ENCODE results near the gene TSHZ1.

Gene TSHZ1

GRCh38 chr18:75255094-75255493, 44.5 kb downstream of the TSHZ1 start:
- H3K27me3 ChIP-seq (ENCODE audit: control insufficient read depth, insufficient read depth, low read length): no peaks in the 10 kb centered on the region
- no peak overlapping the region for H3K9ac ChIP-seq (ENCODE audit: low read depth, low read length)
- H3K4me3 ChIP-seq (ENCODE audit: low read length): no peak overlapping the region
- H3K36me3 ChIP-seq (ENCODE audit: insufficient read depth, low read length): no peaks in the 10 kb centered on the region
- no peak overlapping the region for H3K4me2 ChIP-seq (ENCODE audit: low read length)
- H3K9me3 ChIP-seq (replicated peaks; ENCODE audit: low read length): no peaks in the 10 kb centered on the region
- peaks cover 21% of the 10 kb centered on the region for H3K4me1 ChIP-seq (ENCODE audit: control insufficient read depth, insufficient read depth, low read length)

GRCh38 chr18:75256376-75256775, 45.8 kb downstream of the TSHZ1 start:
- Histone ChIP-seq H3K9ac (ENCODE audit: low read depth, low read length) (no peak overlapping the region), H3K9me3 (replicated peaks; ENCODE audit: low read length) (no peaks in the 10 kb centered on the region), H3K27me3 (ENCODE audit: control insufficient read depth, insufficient read depth, low read length) (no peaks in the 10 kb centered on the region), H3K4me3 (ENCODE audit: low read length) (no peak overlapping the region), H3K36me3 (ENCODE audit: insufficient read depth, low read length) (no peaks in the 10 kb centered on the region), H3K4me2 (ENCODE audit: low read length) (no peak overlapping the region), H3K4me1 (ENCODE audit: control insufficient read depth, insufficient read depth, low read length) (peaks cover 21% of the 10 kb centered on the region)

- Histone ChIP-seq H3K4me3 (ENCODE audit: low read length) (no peak overlapping the region), H3K9ac (ENCODE audit: low read depth, low read length) (no peak overlapping the region), H3K4me2 (ENCODE audit: low read length) (no peak overlapping the region), H3K27me3 (ENCODE audit: control insufficient read depth, insufficient read depth, low read length) (no peaks in the 10 kb centered on the region), H3K4me1 (ENCODE audit: control insufficient read depth, insufficient read depth, low read length) (peaks cover 16% of the 10 kb centered on the region), H3K36me3 (ENCODE audit: insufficient read depth, low read length) (no peaks in the 10 kb centered on the region), H3K9me3 (replicated peaks; ENCODE audit: low read length) (no peaks in the 10 kb centered on the region)
Observed at GRCh38 chr18:75257605-75258004, 47.0 kb downstream of the TSHZ1 start.

- H3K36me3 ChIP-seq (ENCODE audit: insufficient read depth, low read length): no peaks in the 10 kb centered on the region
- no peak overlapping the region for H3K4me3 ChIP-seq (ENCODE audit: low read length)
- no peaks in the 10 kb centered on the region for H3K27me3 ChIP-seq (ENCODE audit: control insufficient read depth, insufficient read depth, low read length)
- H3K9me3 ChIP-seq (replicated peaks; ENCODE audit: low read length): no peaks in the 10 kb centered on the region
- H3K9ac ChIP-seq (ENCODE audit: low read depth, low read length): no peak overlapping the region
- H3K4me1 ChIP-seq (ENCODE audit: control insufficient read depth, insufficient read depth, low read length): no peaks in the 10 kb centered on the region
- no peak overlapping the region for H3K4me2 ChIP-seq (ENCODE audit: low read length)
Observed at GRCh38 chr18:75261430-75262223, 51.0 kb downstream of the TSHZ1 start.

GRCh38 chr18:75262511-75262910, 51.9 kb downstream of the TSHZ1 start:
- Histone ChIP-seq H3K9ac (ENCODE audit: low read depth, low read length) (no peak overlapping the region), H3K4me3 (ENCODE audit: low read length) (no peak overlapping the region), H3K9me3 (replicated peaks; ENCODE audit: low read length) (no peaks in the 10 kb centered on the region), H3K4me1 (ENCODE audit: control insufficient read depth, insufficient read depth, low read length) (no peaks in the 10 kb centered on the region), H3K27me3 (ENCODE audit: control insufficient read depth, insufficient read depth, low read length) (no peaks in the 10 kb centered on the region), H3K4me2 (ENCODE audit: low read length) (no peak overlapping the region), H3K36me3 (ENCODE audit: insufficient read depth, low read length) (no peaks in the 10 kb centered on the region)

- Histone ChIP-seq H3K9ac (ENCODE audit: low read depth, low read length) (no peak overlapping the region), H3K36me3 (ENCODE audit: insufficient read depth, low read length) (no peaks in the 10 kb centered on the region), H3K4me1 (ENCODE audit: control insufficient read depth, insufficient read depth, low read length) (no peaks in the 10 kb centered on the region), H3K4me2 (ENCODE audit: low read length) (no peak overlapping the region), H3K9me3 (replicated peaks; ENCODE audit: low read length) (no peaks in the 10 kb centered on the region), H3K27me3 (ENCODE audit: control insufficient read depth, insufficient read depth, low read length) (no peaks in the 10 kb centered on the region), H3K4me3 (ENCODE audit: low read length) (no peak overlapping the region)
Observed at GRCh38 chr18:75264195-75264594, 53.6 kb downstream of the TSHZ1 start.

GRCh38 chr18:75264926-75265597, 54.5 kb downstream of the TSHZ1 start:
- Histone ChIP-seq H3K4me3 (ENCODE audit: low read length) (no peak overlapping the region), H3K9ac (ENCODE audit: low read depth, low read length) (no peak overlapping the region), H3K36me3 (ENCODE audit: insufficient read depth, low read length) (no peaks in the 10 kb centered on the region), H3K27me3 (ENCODE audit: control insufficient read depth, insufficient read depth, low read length) (no peaks in the 10 kb centered on the region), H3K4me2 (ENCODE audit: low read length) (no peak overlapping the region), H3K9me3 (replicated peaks; ENCODE audit: low read length) (no peaks in the 10 kb centered on the region), H3K4me1 (ENCODE audit: control insufficient read depth, insufficient read depth, low read length) (no peaks in the 10 kb centered on the region)

- H3K4me3 ChIP-seq (ENCODE audit: low read length): no peak overlapping the region
- no peaks in the 10 kb centered on the region for H3K36me3 ChIP-seq (ENCODE audit: insufficient read depth, low read length)
- no peak overlapping the region for H3K4me2 ChIP-seq (ENCODE audit: low read length)
- no peak overlapping the region for H3K9ac ChIP-seq (ENCODE audit: low read depth, low read length)
- no peaks in the 10 kb centered on the region for H3K9me3 ChIP-seq (replicated peaks; ENCODE audit: low read length)
- no peaks in the 10 kb centered on the region for H3K27me3 ChIP-seq (ENCODE audit: control insufficient read depth, insufficient read depth, low read length)
- no peaks in the 10 kb centered on the region for H3K4me1 ChIP-seq (ENCODE audit: control insufficient read depth, insufficient read depth, low read length)
Observed at GRCh38 chr18:75265872-75266271, 55.3 kb downstream of the TSHZ1 start.

GRCh38 chr18:75267643-75268363, 57.2 kb downstream of the TSHZ1 start:
- no peak overlapping the region for H3K4me2 ChIP-seq (ENCODE audit: low read length)
- no peak overlapping the region for H3K4me3 ChIP-seq (ENCODE audit: low read length)
- no peaks in the 10 kb centered on the region for H3K9me3 ChIP-seq (replicated peaks; ENCODE audit: low read length)
- no peaks in the 10 kb centered on the region for H3K36me3 ChIP-seq (ENCODE audit: insufficient read depth, low read length)
- no peaks in the 10 kb centered on the region for H3K27me3 ChIP-seq (ENCODE audit: control insufficient read depth, insufficient read depth, low read length)
- H3K9ac ChIP-seq (ENCODE audit: low read depth, low read length): no peak overlapping the region
- H3K4me1 ChIP-seq (ENCODE audit: control insufficient read depth, insufficient read depth, low read length): no peaks in the 10 kb centered on the region

- Histone ChIP-seq H3K27me3 (ENCODE audit: control insufficient read depth, insufficient read depth, low read length) (no peaks in the 10 kb centered on the region), H3K9ac (ENCODE audit: low read depth, low read length) (no peak overlapping the region), H3K4me1 (ENCODE audit: control insufficient read depth, insufficient read depth, low read length) (no peaks in the 10 kb centered on the region), H3K9me3 (replicated peaks; ENCODE audit: low read length) (no peaks in the 10 kb centered on the region), H3K4me2 (ENCODE audit: low read length) (no peak overlapping the region), H3K36me3 (ENCODE audit: insufficient read depth, low read length) (no peaks in the 10 kb centered on the region), H3K4me3 (ENCODE audit: low read length) (no peak overlapping the region)
Observed at GRCh38 chr18:75268364-75268646, 57.7 kb downstream of the TSHZ1 start.

GRCh38 chr18:75269124-75269680, 58.6 kb downstream of the TSHZ1 start:
- Histone ChIP-seq H3K27me3 (ENCODE audit: control insufficient read depth, insufficient read depth, low read length) (no peaks in the 10 kb centered on the region), H3K9me3 (replicated peaks; ENCODE audit: low read length) (no peaks in the 10 kb centered on the region), H3K36me3 (ENCODE audit: insufficient read depth, low read length) (no peaks in the 10 kb centered on the region), H3K9ac (ENCODE audit: low read depth, low read length) (no peak overlapping the region), H3K4me2 (ENCODE audit: low read length) (no peak overlapping the region), H3K4me3 (ENCODE audit: low read length) (no peak overlapping the region), H3K4me1 (ENCODE audit: control insufficient read depth, insufficient read depth, low read length) (no peaks in the 10 kb centered on the region)
